Stimulated activated CD4-positive, alpha-beta T cell treated with anti-CD3 and anti-CD28 coated beads, Interleukin-4, amount 100 ng/mL, for 4 hours (primary cell): ENCODE data around the gene CD1C.
"Not testable (repeated sequence)": the region's sequence is repeated elsewhere in the genome, so short reads cannot be mapped to it uniquely, and the experiment has no call there.

Experiments
- DNase-seq, 2 experiments: peaks; one replicate each; pipeline ENCODE4 v3.0.0-alpha.2; 2020

Gene CD1C

GRCh38 chr1:158329733-158330132, 40.0 kb downstream of the CD1C start:
- no peak for DNase-seq

- no peak for DNase-seq
Measured at GRCh38 chr1:158330391-158331105, 40.8 kb downstream of the CD1C start.

GRCh38 chr1:158331106-158331425, 41.3 kb downstream of the CD1C start:
- no peak for DNase-seq

- DNase-seq, result no peak
Measured at GRCh38 chr1:158331481-158332150, 41.9 kb downstream of the CD1C start, which contains the start of gene CD1B. Gene CD1B (minus strand): TSS chr1:158331531. CDS start chr1:158331423, 108 bp downstream.

- DNase-seq, result no peak
Measured at GRCh38 chr1:158333405-158334155, 43.9 kb downstream of the CD1C start.

GRCh38 chr1:158334526-158335212, 44.9 kb downstream of the CD1C start:
- no peak for DNase-seq

- no peak for DNase-seq
Measured at GRCh38 chr1:158335213-158335532, 45.5 kb downstream of the CD1C start.

- not testable (repeated sequence) for DNase-seq
Measured at GRCh38 chr1:158336413-158336812, 46.7 kb downstream of the CD1C start.
